ENCODE measurements around the gene MGP.

DNA sequence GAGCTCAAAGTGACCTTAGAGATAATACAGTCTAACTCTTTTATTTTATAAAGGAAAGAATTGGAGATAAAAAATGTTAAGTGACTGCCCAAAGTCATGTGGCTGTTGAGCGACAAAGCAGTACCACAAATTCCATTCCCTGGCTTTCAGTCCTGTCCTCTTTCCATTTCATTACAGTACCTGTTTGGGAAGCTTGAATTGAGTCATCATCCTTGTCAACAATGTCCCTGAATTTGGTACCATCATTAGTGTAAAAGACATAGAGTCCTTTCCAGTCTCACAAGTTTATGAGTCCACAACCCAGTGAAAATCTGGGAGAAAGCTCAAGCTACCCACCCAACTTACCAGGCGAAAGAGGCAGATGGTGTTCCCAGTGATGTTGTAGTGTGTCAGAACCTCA is 48.9 kb upstream of the MGP start:
- TF ChIP-seq CEBPB (IDR thresholded peaks at IDR 0.05; ENCODE audit: low read depth, low read length) (no peak), MAFK (IDR thresholded peaks at IDR 0.05; ENCODE audit: low read depth, low read length) (no peak), POLR2A (IDR thresholded peaks at IDR 0.05; ENCODE audit: low read depth, low read length) (no peak), RAD21 (IDR thresholded peaks at IDR 0.05; ENCODE audit: low read length) (no peak), MAZ (IDR thresholded peaks at IDR 0.05; ENCODE audit: borderline replicate concordance, low read depth, low read length) (no peak), FOS (IDR thresholded peaks at IDR 0.05; ENCODE audit: low read depth, low read length) (no peak), SMC3 (IDR thresholded peaks at IDR 0.05; ENCODE audit: low read depth, low read length) (no peak), RFX5 (IDR thresholded peaks at IDR 0.05; ENCODE audit: low read depth, low read length) (no peak), BHLHE40 (IDR thresholded peaks at IDR 0.05; ENCODE audit: low read depth, low read length) (no peak)
- TF ChIP-seq, protein P1, sequence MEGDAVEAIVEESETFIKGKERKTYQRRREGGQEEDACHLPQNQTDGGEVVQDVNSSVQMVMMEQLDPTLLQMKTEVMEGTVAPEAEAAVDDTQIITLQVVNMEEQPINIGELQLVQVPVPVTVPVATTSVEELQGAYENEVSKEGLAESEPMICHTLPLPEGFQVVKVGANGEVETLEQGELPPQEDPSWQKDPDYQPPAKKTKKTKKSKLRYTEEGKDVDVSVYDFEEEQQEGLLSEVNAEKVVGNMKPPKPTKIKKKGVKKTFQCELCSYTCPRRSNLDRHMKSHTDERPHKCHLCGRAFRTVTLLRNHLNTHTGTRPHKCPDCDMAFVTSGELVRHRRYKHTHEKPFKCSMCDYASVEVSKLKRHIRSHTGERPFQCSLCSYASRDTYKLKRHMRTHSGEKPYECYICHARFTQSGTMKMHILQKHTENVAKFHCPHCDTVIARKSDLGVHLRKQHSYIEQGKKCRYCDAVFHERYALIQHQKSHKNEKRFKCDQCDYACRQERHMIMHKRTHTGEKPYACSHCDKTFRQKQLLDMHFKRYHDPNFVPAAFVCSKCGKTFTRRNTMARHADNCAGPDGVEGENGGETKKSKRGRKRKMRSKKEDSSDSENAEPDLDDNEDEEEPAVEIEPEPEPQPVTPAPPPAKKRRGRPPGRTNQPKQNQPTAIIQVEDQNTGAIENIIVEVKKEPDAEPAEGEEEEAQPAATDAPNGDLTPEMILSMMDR (conservative IDR thresholded peaks at IDR 0.05; ENCODE audit: low read depth, low read length), result no peak
- TF ChIP-seq, protein P2, sequence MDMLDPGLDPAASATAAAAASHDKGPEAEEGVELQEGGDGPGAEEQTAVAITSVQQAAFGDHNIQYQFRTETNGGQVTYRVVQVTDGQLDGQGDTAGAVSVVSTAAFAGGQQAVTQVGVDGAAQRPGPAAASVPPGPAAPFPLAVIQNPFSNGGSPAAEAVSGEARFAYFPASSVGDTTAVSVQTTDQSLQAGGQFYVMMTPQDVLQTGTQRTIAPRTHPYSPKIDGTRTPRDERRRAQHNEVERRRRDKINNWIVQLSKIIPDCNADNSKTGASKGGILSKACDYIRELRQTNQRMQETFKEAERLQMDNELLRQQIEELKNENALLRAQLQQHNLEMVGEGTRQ (IDR thresholded peaks at IDR 0.05; ENCODE audit: low read depth, low read length), result no peak
- TF ChIP-seq, protein P3, sequence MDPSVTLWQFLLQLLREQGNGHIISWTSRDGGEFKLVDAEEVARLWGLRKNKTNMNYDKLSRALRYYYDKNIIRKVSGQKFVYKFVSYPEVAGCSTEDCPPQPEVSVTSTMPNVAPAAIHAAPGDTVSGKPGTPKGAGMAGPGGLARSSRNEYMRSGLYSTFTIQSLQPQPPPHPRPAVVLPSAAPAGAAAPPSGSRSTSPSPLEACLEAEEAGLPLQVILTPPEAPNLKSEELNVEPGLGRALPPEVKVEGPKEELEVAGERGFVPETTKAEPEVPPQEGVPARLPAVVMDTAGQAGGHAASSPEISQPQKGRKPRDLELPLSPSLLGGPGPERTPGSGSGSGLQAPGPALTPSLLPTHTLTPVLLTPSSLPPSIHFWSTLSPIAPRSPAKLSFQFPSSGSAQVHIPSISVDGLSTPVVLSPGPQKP (IDR thresholded peaks at IDR 0.05; ENCODE audit: borderline replicate concordance, low read depth, low read length), result no peak

Measured in IMR-90 (cell line).